GM18907 (cell line): Measurements from ENCODE around the gene IGFBP4.
"Not testable (repeated sequence)": the region's sequence is repeated elsewhere in the genome, so short reads cannot be mapped to it uniquely, and the experiment has no call there.

ENCODE experiments used
- ATAC-seq: cut with Tn5 transposase; IDR thresholded peaks from one replicate; pipeline ENCODE4 v1.9.1; 2021; ENCODE audit warnings: mild to moderate bottlenecking, moderate library complexity; ENCODE audit not compliant: unreplicated experiment

The IGFBP4 gene

GRCh38 chr17:40443196-40443987 is at the start of gene IGFBP4:
IGFBP4 (plus strand) TSS chr17:40443450; CDS start chr17:40443736, 286 bp downstream.
- ATAC-seq = no peak

DNA sequence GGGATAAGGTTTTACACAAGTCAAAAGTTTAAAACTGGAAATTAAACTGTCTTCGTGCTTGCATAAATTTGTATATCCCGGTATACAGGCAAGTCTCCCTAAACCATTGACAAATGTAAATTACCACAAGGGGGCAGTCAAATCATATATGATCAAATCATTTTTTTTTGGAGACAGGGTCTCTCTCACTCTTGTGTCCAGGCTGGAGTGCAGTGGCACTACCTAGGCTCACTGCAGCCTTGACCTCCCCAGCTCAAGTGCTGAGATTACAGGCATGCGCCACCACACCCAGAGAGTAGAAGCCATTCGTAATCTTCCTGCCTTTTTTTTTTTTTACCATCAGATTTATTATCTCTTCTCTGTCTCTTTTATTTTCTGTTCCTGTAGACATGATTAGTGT is 44.1 kb upstream of the IGFBP4 start:
- ATAC-seq = no peak

DNA sequence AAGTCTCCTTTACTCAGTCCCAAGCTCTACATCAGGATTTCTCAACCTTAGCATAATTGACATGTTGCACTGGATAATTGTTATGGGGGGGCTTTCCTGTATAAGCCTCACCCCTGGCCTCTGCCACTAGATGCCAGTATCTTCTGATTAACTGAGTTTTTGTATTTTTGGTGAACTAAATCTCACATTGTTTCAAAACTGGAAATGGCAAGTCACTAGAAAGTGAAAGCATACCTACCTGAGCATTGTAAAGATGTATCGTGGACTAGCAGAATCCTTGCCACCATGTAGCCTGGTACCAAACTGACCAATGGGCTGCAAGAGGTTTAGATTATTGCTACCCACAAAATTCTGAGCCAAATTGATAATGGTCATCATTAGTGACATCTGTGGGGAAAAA is 40.6 kb upstream of the IGFBP4 start:
- ATAC-seq = no peak

GRCh38 chr17:40404003-40404402 is 39.2 kb upstream of the IGFBP4 start:
- ATAC-seq = no peak

DNA sequence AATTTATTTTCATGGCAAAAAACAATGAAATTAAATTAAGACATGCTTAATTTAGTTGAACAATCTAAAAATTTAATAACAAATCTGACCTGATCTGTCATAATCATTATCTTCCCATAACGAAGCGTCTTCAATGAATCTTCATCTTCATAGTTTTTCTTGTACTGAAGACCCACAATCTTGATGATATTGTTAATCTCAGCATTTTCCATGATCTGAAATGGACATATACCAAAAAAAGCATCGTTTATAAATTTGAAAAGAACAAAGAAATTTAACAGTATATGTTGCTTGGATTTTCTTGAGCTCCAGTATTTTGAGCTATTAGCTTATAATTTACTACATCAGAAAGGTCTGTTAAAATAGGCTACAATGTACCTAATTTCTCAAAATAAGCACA is 35.8 kb upstream of the IGFBP4 start:
- ATAC-seq = no peak

- ATAC-seq = not testable (repeated sequence)
These were observed 33.7 kb upstream of the IGFBP4 start for GRCh38 chr17:40409540-40409939.

DNA sequence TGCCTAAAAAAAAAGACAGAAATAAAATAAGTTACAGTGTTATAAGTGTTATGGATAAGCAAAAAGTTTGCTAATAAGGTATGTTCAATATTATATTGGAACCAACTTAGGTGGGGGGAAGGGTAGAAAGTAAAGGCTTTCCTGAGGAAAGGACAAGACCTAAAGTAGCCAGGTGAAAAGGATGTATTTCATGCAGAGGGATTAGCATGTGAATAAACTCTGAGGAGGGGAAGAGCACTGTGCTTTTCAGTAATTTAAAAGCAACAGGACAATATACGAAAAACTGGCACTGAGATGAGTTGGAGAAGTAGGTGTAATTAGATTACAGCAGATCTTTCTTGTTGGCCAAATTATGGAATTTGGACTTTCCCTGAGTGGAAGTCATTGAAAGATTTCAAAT is 33.2 kb upstream of the IGFBP4 start:
- ATAC-seq = no peak

DNA sequence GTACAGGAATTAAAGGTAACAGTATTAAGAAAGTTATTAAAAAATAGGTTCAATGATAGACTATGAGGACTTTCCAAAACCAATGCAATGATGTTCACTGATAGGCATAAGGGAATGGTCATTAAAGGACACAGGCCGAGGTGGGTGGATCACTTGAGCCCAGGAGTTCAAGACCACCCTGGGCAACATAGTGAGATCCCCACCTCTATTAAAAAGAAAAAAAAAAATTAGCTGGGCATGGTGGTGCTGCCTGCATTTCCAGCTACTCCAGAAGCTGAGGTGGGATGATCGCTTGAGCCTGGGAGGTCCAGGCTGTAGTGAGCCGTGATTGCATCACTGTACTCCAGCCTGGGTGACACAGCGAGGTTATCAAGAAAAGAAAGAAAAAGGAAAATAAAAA is 31.4 kb upstream of the IGFBP4 start:
- no peak for ATAC-seq

- no peak for ATAC-seq
These were observed 30.4 kb upstream of the IGFBP4 start for GRCh38 chr17:40412880-40413279.

DNA sequence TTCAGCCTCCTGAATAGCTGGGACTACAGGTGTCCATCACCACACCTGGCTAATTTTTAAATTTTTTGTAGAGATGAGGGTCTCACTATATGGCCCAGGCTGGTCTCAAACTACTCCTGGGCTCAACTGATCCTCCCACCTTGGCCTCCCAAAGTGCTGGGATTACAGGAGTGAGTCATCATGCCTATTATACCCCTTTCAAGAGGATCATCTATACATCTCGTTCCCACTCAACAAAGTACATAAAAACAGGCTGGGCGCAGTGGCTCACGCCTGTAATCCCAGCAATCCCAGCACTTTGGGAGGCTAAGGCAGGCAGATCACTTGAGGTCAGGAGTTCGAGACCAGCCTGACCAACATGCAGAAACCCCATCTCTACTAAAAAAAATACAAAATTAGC is 28.9 kb upstream of the IGFBP4 start:
- ATAC-seq = not testable (repeated sequence)

DNA sequence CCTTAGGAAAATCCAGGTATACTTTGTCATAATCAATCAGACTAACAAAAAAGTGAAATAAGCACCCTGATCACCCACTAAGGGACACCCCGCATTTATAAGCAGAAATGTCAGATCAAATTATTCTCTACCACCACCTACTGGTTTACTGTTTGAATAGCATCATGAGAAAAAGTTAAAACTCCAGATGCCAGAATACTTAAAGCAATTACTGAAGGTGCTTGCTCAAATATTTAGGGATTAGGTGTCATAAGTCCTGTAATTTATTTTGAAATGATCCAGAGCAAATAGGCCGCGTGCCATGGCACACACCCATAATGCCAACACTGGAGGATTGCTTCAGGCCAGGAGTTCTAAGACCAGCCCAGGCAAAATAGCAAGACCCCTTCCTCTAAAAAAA is 27.9 kb upstream of the IGFBP4 start:
- no peak for ATAC-seq

DNA sequence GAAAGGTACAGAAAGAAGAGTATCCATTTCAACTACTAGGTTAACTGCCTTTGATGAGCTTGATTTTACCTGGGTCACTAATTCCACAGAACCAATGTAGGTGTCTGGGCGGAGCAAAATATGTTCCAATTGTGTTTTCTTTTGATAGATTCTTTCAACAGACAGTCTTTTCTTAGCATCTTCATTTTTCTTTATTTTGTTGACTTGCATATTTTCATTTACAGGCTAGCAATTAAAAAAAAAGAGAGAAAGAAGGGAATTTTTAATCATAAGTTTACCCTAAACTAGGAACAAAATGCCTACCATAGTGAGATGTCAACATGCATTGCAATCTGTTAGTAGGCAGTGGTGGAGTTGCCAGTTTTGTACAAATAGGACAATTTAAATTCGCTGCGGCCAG is 26.6 kb upstream of the IGFBP4 start:
- no peak for ATAC-seq

GRCh38 chr17:40417258-40417608 is 26.0 kb upstream of the IGFBP4 start:
- ATAC-seq = peak; percentile 11

- peak; percentile 94 for ATAC-seq
These were observed 25.4 kb upstream of the IGFBP4 start, which contains the start of gene TOP2A for GRCh38 chr17:40417609-40418427. TOP2A (minus strand) TSS chr17:40417896; CDS start chr17:40417791, 105 bp downstream.

DNA sequence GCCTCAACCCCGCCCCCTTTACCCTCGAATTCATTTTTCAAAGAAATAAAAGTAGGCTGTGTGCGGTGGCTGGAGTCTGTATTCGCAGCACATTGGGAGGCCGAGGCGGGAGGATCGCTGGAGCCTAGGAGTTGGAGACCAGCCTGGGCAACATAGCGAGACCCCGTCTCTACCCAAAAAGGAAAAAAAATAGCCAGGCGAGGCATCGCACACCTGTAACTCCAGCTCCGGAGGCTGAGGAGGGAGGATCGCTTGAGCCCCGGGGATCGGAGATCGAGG is 24.9 kb upstream of the IGFBP4 start:
- ATAC-seq = no peak

DNA sequence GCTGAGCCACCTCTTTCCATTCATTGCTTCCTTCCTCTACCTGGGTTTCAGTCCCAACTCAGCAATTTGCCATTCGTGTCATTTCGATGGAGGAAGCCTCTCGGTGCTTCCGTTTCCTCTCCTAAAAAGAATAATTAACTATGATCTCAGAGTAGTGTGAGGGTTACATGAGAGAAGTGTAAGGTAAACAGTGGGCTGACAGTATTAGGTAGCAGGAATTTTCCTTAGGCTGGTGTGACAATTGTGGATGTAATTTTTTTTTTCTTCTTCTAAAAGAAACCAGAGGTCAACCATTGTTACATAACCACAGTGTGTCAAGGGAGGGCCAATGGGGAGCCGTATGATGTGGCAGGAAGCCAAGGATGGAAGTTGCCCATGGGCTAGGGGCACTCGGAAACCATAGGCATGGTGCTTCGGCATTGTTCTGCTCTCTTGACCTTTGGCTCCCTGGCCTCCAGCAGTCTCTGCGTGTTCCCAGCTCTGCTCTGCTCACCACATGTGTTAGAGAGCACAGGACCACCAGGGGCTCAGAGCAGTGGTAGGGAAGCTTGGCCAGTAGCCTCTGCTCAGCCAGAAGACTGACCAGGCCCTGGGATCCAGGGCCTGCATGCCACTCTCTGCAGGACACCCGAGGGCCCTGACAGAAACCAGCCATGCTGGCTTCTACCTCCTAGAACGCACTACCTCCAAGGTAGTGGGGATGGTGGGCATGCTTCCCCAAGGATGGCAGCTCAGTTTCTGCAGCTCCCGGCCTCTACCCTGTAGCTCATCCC is 23.5 kb upstream of the IGFBP4 start:
- no peak for ATAC-seq

GRCh38 chr17:40422990-40423633 is 20.1 kb upstream of the IGFBP4 start:
- no peak for ATAC-seq

DNA sequence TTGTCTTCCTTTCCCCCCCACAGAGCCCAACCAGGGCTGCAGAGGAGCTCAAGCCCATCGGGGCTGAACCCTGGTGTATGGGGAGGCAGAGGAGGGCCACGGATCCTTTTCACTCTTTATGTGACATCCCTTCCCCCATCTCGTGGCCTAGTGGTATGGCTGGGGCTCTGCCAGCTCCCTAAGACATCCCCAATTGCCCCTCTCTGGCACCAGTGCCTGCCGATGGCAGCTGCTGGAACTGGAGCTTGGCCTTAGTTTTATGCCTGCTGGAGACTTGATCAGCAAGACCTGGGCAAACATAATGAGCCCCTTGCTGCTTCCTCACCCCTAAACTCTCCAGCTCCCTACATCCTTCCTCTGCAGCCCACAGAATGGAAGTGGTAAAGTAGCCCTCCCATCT is 17.5 kb upstream of the IGFBP4 start:
- ATAC-seq = no peak

GRCh38 chr17:40427002-40427491 is 16.2 kb upstream of the IGFBP4 start:
- ATAC-seq = no peak

GRCh38 chr17:40430272-40431230 is 12.7 kb upstream of the IGFBP4 start:
- ATAC-seq = no peak
